Measurements from ENCODE around the gene RADIL.

DNA sequence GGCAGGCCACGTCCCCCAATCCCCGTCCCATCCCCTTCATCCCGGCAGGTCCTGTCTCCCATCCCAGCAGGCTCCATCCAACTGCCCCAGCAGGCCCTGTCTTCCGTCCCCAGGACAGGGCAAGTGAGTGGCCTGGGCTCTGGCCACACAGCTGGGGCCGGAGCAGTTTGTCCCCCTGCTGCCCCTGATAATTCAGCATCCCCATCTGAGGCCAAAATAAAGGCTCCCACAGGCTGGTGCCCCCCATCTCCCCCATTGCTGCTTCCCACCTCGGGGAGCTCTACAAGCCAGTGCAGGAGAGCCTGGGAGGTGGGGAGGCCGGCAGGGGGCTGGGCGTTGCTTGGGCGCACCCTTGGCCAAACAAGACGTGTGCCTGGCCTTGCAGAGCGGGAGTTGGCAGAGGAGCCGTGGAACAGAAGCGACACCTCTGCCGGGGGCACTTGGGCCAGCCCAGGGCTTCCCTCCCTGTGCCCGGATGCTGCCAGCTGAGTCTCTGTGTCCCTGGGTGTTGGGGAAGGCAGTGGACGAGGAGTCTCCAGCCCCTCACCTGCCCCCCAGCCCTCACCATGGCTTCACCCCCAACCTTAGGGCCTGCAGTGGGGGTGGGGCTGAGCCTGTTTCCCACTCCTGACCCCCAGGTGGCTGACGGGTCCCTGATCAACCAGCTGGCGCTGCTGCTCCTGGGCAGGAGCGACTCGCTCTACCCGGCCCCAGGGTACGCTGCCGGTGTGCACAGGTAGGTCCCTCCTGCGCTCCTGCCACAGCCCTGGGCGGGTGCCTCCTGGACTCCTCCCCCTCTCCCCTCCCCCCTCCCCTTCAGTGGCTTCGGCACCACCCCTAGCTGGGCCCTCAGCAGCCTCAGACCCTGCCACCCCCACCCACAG is 94.1 kb downstream of the RADIL start:
- TF ChIP-seq, protein P1, sequence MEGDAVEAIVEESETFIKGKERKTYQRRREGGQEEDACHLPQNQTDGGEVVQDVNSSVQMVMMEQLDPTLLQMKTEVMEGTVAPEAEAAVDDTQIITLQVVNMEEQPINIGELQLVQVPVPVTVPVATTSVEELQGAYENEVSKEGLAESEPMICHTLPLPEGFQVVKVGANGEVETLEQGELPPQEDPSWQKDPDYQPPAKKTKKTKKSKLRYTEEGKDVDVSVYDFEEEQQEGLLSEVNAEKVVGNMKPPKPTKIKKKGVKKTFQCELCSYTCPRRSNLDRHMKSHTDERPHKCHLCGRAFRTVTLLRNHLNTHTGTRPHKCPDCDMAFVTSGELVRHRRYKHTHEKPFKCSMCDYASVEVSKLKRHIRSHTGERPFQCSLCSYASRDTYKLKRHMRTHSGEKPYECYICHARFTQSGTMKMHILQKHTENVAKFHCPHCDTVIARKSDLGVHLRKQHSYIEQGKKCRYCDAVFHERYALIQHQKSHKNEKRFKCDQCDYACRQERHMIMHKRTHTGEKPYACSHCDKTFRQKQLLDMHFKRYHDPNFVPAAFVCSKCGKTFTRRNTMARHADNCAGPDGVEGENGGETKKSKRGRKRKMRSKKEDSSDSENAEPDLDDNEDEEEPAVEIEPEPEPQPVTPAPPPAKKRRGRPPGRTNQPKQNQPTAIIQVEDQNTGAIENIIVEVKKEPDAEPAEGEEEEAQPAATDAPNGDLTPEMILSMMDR (IDR thresholded peaks at IDR 0.05) = no peak
- no peak for TF ChIP-seq EP300 (IDR thresholded peaks at IDR 0.05)
- TF ChIP-seq POLR2A (IDR thresholded peaks at IDR 0.05) = no peak
- TF ChIP-seq POLR2AphosphoS5 (IDR thresholded peaks at IDR 0.05) = no peak

Data from stomach (tissue), 4 donors.